Dedifferentiated amniotic fluid mesenchymal stem cell (primary cell): ENCODE measurements around the gene GATC.

Experiments used
- DNase-seq: peaks from one replicate; pipeline ENCODE4 v3.0.0-alpha.2; 2016; ENCODE audit errors: extremely low spot score

The GATC gene

DNA sequence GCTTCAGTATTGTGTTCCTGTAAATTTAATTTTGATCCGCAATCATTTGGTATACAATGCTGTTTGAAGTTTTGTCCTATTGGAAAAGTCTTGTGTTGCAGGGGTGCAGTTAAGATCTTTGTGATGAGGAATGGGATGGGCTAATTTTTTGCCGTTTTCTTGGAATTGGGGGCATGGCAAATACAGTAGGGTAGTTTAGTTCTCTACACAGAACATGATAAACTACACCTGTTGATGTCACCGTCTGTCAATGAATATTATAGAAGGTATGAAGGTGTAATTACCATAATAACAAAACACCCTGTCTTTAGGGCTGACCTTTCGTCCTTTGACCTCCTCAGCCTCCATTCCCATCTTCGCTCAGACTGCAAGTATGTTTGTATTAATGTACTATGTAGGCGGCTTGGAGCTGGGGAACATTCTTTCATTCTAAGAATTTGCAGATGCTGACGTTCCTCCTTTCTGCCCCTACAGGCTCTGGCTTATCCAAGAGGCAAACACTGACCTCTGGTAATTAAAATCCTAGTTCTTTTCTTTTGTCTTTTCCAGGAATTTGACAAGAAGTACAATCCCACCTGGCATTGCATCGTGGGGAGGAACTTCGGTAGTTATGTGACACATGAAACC, 51.4 kb downstream of the GATC start:
- no peak for DNase-seq

DNA sequence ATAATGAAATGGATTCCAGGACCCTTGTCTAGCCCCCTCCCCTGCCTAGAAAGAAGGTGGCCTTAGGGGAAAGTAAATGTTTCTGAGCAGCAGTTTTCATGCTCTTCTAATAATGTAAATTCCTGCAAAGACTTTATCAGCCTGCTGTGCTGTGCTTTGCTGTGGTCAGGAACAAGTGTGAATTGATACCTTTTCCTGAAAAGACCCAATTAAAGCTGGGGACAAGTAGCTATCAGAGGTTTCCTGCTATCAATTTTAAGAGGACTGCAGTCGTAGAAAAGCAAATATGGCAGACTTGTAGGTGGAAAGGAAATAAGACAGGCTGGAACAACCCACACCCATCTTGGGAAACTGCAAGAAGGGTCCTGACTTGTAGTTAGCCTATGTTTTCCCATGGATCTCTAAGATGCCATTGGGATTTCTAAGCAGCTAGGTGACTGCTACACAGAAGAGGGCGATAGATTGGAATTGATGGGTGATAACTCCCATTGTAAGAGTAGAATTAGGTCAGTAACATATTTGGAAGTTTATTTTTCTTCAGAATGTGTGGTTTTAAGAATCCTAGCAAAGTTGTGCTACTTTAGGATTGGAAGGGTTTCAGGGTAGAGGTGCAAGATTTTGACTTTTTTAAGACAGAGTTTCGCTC, 52.7 kb downstream of the GATC start:
- no peak for DNase-seq

DNA sequence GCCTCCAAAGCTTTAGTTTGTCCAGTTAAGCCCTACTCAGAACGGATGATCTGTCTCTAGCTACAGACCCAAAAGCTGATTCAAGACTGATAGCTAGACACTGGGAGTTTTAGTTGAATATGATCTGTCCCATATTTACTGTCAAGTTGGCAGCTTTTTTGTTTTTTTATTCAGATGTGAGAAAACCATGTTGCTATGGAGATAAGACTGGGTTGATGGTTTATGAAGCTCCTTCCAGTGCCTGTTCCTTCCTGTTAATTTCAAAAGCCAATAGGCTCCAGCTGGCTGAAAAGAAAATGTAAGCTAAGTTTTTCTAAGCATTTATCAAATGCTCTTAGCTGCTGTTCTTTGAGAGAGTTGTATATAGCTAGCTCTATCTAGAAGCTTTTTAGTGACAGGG, 54.3 kb downstream of the GATC start:
- DNase-seq, result no peak

DNA sequence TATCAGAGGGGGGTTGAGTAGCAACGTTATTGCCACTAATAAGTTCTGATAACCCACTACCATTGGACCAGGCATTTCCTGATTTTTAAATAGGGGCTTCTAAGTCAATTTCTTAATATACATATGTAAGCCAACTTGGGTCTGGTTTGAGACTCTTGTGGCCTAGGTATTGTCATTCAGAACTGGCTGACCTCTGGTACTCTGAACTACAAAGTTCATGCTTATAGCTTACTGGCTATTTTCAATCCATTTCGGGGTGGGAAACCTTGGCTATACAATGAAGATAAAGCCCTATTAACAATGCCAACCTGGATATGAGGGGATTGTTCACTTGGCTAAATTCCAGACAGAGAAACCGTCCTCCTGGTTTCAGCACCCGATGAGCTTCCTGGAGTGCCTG, 58.3 kb downstream of the GATC start:
- DNase-seq, result no peak

DNA sequence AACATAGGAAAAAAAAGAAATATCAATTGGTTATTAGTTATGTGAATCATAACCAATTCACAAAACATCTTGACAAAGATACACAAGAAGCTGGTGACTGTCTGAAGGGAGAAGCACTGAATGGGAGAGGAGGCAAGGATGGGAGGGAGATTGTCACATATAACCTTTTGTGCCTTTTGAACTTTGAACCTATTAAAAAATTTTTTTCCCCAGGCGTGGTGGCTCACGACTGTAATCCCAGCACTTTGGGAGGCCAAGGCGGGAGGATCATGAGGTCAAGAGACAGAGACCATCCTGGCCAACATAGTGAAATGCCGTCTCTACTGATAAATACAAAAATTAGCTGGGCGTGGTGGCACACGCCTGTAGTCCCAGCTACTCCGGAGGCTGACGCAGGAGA, 62.3 kb downstream of the GATC start:
- no peak for DNase-seq
